ENCODE results near the gene PPP1R9A.
A peak's percentile ranks its signal among the peaks of the same experiment; 100 is the strongest.

Gene PPP1R9A

DNA sequence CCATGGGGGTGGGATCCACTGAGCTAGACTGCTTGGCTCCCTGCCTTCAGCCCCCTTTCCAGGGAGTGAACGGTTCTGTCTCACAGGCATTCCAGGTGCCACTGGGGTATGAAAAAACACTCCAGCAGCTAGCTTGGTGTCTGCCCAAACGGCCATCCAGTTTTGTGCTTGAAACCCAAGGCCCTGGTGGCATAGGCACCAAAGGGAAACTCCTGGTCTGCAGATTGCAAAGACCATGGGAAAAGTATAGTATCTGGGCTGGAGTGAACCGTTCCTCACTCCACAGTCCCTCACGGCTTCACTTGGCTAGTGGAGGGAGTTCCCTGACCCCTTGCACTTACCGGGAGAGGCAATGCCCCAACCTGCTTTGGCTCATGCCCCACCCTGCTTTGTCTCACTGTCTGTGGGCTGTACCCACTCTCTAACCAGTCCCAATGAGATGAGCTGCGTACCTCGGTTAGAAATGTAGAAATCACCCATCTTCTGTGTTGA is 62.7 kb downstream of the PPP1R9A start:
- DNase-seq (ENCODE audit: low read depth), result no peak
- no peak overlapping the region for H3K4me3 ChIP-seq (ENCODE audit: low read depth, low read length)
- no peak for TF ChIP-seq CTCF (IDR thresholded peaks at IDR 0.05; ENCODE audit: low read depth, low read length, missing control alignments)
- in situ Hi-C loops (cut with HindIII; ENCODE audit: low sequenced_read_pairs), result no loop called here

GRCh38 chr7:94971051-94971867 is 63.9 kb downstream of the PPP1R9A start:
- in situ Hi-C loops (cut with HindIII; ENCODE audit: low sequenced_read_pairs), result no loop called here
- TF ChIP-seq CTCF (IDR thresholded peaks at IDR 0.05; ENCODE audit: low read depth, low read length, missing control alignments), result no peak
- H3K4me3 ChIP-seq (ENCODE audit: low read depth, low read length), result no peak overlapping the region
- peak; percentile 20 for DNase-seq (ENCODE audit: low read depth)

DNA sequence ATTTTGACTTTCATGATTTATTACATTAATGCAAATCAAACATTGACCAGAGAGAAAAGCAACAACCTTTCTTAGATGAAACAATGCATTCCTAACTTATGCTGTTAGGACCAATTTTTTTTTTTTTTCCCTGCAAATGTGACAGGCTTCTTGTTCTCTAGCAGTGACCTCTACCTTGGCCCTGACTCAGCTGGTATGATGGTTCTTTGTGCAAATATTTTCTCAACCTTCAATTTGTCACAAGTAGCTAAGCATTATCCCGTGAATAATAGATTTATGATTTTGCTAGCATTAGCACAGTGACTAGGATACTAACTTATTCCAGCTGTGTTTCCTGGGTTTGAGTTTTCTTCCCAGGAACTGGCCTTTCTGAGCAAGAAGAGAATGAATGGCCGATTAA is 64.9 kb downstream of the PPP1R9A start:
- H3K4me3 ChIP-seq (ENCODE audit: low read depth, low read length), result no peak overlapping the region
- no peak for TF ChIP-seq CTCF (IDR thresholded peaks at IDR 0.05; ENCODE audit: low read depth, low read length, missing control alignments)
- peak; percentile 13 for DNase-seq (ENCODE audit: low read depth)
- in situ Hi-C loops (cut with HindIII; ENCODE audit: low sequenced_read_pairs), result no loop called here

DNA sequence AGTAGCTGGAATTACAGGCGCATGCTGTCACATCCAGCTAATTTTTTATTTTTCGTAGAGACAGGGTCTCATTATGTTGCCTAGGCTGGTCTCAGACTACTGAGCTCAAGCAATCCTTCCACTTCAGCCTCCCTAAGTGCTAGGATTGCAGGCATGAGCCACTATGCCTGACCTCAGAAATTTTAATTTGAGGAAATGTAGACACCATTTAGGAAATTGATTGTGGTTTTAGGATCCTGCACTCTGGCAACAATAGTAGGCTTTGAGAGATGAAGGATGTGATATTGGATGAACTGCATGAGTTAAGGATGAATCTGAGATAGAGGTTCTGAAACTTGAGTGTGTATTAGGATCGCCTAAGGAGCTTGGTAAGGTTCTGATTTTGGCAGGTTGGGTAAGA is 66.5 kb downstream of the PPP1R9A start:
- H3K4me3 ChIP-seq (ENCODE audit: low read depth, low read length), result no peak overlapping the region
- in situ Hi-C loops (cut with HindIII; ENCODE audit: low sequenced_read_pairs), result no loop called here
- no peak for TF ChIP-seq CTCF (IDR thresholded peaks at IDR 0.05; ENCODE audit: low read depth, low read length, missing control alignments)
- no peak for DNase-seq (ENCODE audit: low read depth)

DNA sequence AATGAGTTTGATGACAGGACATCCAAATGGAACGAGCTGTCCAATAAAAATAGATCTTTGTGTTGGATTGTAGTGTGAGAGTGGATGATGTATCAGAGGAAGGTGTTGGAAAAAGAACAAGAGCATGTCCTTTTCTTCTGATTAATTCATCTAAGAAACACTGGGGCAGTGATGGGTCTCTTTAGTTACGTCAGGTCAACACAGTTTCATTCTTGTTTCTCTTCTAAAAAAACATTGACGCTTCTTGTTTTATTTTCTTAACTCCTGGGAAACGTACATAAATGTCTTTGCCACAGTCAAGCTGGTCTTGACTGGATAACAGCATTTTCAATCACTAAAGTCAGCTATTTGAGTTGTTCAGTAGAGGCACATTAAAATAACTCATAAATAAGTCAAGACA is 67.0 kb downstream of the PPP1R9A start:
- in situ Hi-C loops (cut with HindIII; ENCODE audit: low sequenced_read_pairs), result no loop called here
- no peak for TF ChIP-seq CTCF (IDR thresholded peaks at IDR 0.05; ENCODE audit: low read depth, low read length, missing control alignments)
- no peak for DNase-seq (ENCODE audit: low read depth)
- no peak overlapping the region for H3K4me3 ChIP-seq (ENCODE audit: low read depth, low read length)

GRCh38 chr7:94975336-94975735 is 67.9 kb downstream of the PPP1R9A start:
- in situ Hi-C loops (cut with HindIII; ENCODE audit: low sequenced_read_pairs), result no loop called here
- TF ChIP-seq CTCF (IDR thresholded peaks at IDR 0.05; ENCODE audit: low read depth, low read length, missing control alignments), result no peak

More at GRCh38 chr7:94975336-94975735, 67.9 kb downstream of the PPP1R9A start:
- H3K4me3 ChIP-seq (ENCODE audit: low read depth, low read length), result no peak overlapping the region
- DNase-seq (ENCODE audit: low read depth), result peak; percentile 59

All from astrocyte of the cerebellum (primary cell).